ENCODE measurements around the gene NTN3. TPM values are rescaled to one million over a fixed set of nuclear protein-coding genes. Genes with fewer than 3 reads are reported as not detected.
"Not testable (repeated sequence)": the region's sequence is repeated elsewhere in the genome, so short reads cannot be mapped to it uniquely, and the experiment has no call there.

Gene NTN3
- total RNA-seq, 1 donor from 2014 or later, result not detected

GRCh38 chr16:2439598-2439997 is 31.5 kb upstream of the NTN3 start:
- DNase-seq (ENCODE audit: low spot score), result no peak

- DNase-seq (ENCODE audit: low spot score), result not testable (repeated sequence)
Measured at GRCh38 chr16:2441143-2441804, 29.8 kb upstream of the NTN3 start.

GRCh38 chr16:2443555-2443954 is 27.5 kb upstream of the NTN3 start:
- DNase-seq (ENCODE audit: low spot score), result no peak

- DNase-seq (ENCODE audit: low spot score), result no peak
Measured at GRCh38 chr16:2447920-2448583, 23.0 kb upstream of the NTN3 start.

- no peak for DNase-seq (ENCODE audit: low spot score)
Measured at GRCh38 chr16:2449118-2449517, 22.0 kb upstream of the NTN3 start.

GRCh38 chr16:2450535-2450934 is 20.6 kb upstream of the NTN3 start:
- DNase-seq (ENCODE audit: low spot score), result no peak

- DNase-seq (ENCODE audit: low spot score), result no peak
Measured at GRCh38 chr16:2450975-2451381, 20.1 kb upstream of the NTN3 start.

GRCh38 chr16:2451851-2452320 is 19.2 kb upstream of the NTN3 start:
- DNase-seq (ENCODE audit: low spot score), result no peak

GRCh38 chr16:2452650-2453049 is 18.4 kb upstream of the NTN3 start:
- DNase-seq (ENCODE audit: low spot score), result no peak

- no peak for DNase-seq (ENCODE audit: low spot score)
Measured at GRCh38 chr16:2455081-2455845, 15.8 kb upstream of the NTN3 start.

GRCh38 chr16:2456551-2457153 is 14.4 kb upstream of the NTN3 start:
- DNase-seq (ENCODE audit: low spot score), result no peak

GRCh38 chr16:2457267-2457666 is 13.8 kb upstream of the NTN3 start:
- DNase-seq (ENCODE audit: low spot score), result no peak

- DNase-seq (ENCODE audit: low spot score), result no peak
Measured at GRCh38 chr16:2457946-2458345, 13.2 kb upstream of the NTN3 start.

- no peak for DNase-seq (ENCODE audit: low spot score)
Measured at GRCh38 chr16:2458887-2459646, 12.0 kb upstream of the NTN3 start.

GRCh38 chr16:2459647-2460390 is 11.3 kb upstream of the NTN3 start, which contains the start of gene TEDC2:
Gene TEDC2, plus strand, starts transcription at chr16:2460109. Its CDS starts 36 bp downstream, at chr16:2460145.
- DNase-seq (ENCODE audit: low spot score), result peak; percentile 97

- DNase-seq (ENCODE audit: low spot score), result no peak
Measured at GRCh38 chr16:2460391-2460713, 10.7 kb upstream of the NTN3 start.

- no peak for DNase-seq (ENCODE audit: low spot score)
Measured at GRCh38 chr16:2460916-2461315, 10.2 kb upstream of the NTN3 start.

- no peak for DNase-seq (ENCODE audit: low spot score)
Measured at GRCh38 chr16:2462031-2462866, 8.8 kb upstream of the NTN3 start.

GRCh38 chr16:2464333-2464732 is 6.8 kb upstream of the NTN3 start:
- DNase-seq (ENCODE audit: low spot score), result no peak
